GM10847 (cell line): ENCODE data around the gene ZNF587B.
A peak's percentile ranks its signal among the peaks of the same experiment; 100 is the strongest.

ENCODE experiments used
- POLR2A ChIP-seq: IDR thresholded peaks from 2 replicates; pipeline ENCODE4 v1.6.1; 2011; ENCODE audit not compliant: insufficient read length; ENCODE audit errors: extremely low read depth

Gene ZNF587B

DNA sequence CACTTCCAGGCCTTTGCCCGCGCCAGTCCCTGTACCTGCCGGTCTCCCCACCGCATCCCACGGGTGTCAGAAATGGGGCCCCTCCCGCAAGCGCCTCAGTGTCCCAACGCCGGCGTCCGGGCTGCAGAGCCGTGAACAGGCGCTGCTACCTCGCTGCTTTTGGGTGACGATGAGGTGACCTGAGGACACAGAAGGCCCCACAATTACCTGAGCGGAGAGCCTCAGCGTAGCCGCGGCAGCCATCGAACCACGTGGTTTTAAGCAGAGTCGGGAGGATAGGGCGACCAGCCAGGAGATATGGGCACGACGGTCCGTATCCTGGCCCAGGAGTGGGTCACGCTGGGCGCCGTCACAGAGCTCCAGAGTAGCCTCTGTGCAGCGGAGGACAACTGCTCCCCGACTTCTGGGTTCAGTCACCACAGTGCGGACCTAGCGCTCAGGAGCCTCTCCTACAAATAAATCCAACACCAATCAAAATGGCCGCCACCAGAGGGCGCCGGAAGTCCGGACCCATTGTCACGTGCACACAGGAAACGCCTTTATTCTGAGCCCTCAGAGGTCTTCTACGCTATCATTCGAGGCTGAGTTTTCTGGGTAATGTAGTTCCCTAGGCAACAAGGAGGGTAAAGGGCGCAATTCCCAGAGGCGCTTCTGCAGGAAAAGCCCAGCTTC, 58.6 kb downstream of the ZNF587B start, which contains the start of gene ZNF814:
TSS of gene ZNF814 (minus strand) at position 478 of the 672 bp plus-strand sequence. CDS start at position 243, 235 bp downstream.
- TF ChIP-seq POLR2A = peak; percentile 39
